CD4-positive, alpha-beta memory T cell (primary cell): Measurements from ENCODE around the gene TCF7L1. TPM values are rescaled to one million over a fixed set of nuclear protein-coding genes. Genes with fewer than 3 reads are reported as not detected.

Source experiments
- CTCF ChIA-PET: fragments of 350-600 bp; sonication (Branson Sonifier 250); formaldehyde crosslinking; loops from one replicate; lab custom pipeline; 2021; ENCODE audit warnings: inconsistent platforms; ENCODE audit not compliant: partially characterized antibody; lab: Charles Lee
- POLR2A ChIA-PET: fragments of 350-600 bp; sonication (Branson Sonifier 250); formaldehyde crosslinking; loops from one replicate; lab custom pipeline; 2021; ENCODE audit not compliant: partially characterized antibody; lab: Charles Lee
- DNase-seq, 5 donors: peaks; one replicate each; pipeline versions ENCODE4 v3.0.0 to v3.0.0-alpha.2; 2020 to 2022; ENCODE audit warnings: mixed read lengths in 1 of 5
- H3K27ac ChIP-seq: one replicate; pipeline ENCODE4 v1.7.0; 2013; ENCODE audit warnings: low read depth, low read length
- H3K27me3 ChIP-seq: 2 replicates; pipeline ENCODE4 v1.7.0; 2013; ENCODE audit warnings: mild to moderate bottlenecking, low read length, moderate library complexity; ENCODE audit not compliant: insufficient read depth
- H3K36me3 ChIP-seq: 2 replicates; pipeline ENCODE4 v1.7.0; 2013; ENCODE audit warnings: mild to moderate bottlenecking, low read length, moderate library complexity; ENCODE audit not compliant: insufficient read depth
- H3K4me1 ChIP-seq: 2 replicates; pipeline ENCODE4 v1.7.0; 2013; ENCODE audit warnings: mild to moderate bottlenecking, low read length, moderate library complexity; ENCODE audit not compliant: insufficient read depth
- H3K4me3 ChIP-seq, 2 donors: one replicate each; pipeline ENCODE4 v1.7.0; 2013; ENCODE audit warnings: low read length in 2 of 2, mild to moderate bottlenecking in 1 of 2
- H3K9me3 ChIP-seq, 2 donors: one replicate each; pipeline ENCODE4 v1.7.0; 2013; ENCODE audit warnings: low read length in 2 of 2, control low read depth in 1 of 2; ENCODE audit not compliant: control insufficient read depth in 1 of 2
- H3K27ac Mint-ChIP-seq, 7 donors: one replicate each; pipeline ENCODE4 v1.8.0; 2020 to 2021; ENCODE audit warnings: mixed read lengths in 7 of 7, mild to moderate bottlenecking in 6 of 7, inconsistent platforms in 3 of 7, moderate library complexity in 3 of 7
- H3K27me3 Mint-ChIP-seq, 2 donors: one replicate each; pipeline ENCODE4 v1.8.0; 2020 to 2021; ENCODE audit warnings: mixed read lengths in 2 of 2
- H3K36me3 Mint-ChIP-seq, 2 donors: one replicate each; pipeline ENCODE4 v1.8.0; 2020 to 2021; ENCODE audit warnings: mixed read lengths in 2 of 2, inconsistent platforms in 1 of 2, mild to moderate bottlenecking in 1 of 2
- H3K4me1 Mint-ChIP-seq, 4 donors: one replicate each; pipeline ENCODE4 v1.8.0; 2020 to 2021; ENCODE audit warnings: mixed read lengths in 4 of 4, mild to moderate bottlenecking in 1 of 4
- H3K4me3 Mint-ChIP-seq, 8 donors: one replicate each; pipeline ENCODE4 v1.8.0; 2020 to 2021; ENCODE audit warnings: mixed read lengths in 8 of 8, mild to moderate bottlenecking in 7 of 8, moderate library complexity in 6 of 8, inconsistent platforms in 3 of 8
- H3K9me3 Mint-ChIP-seq, 8 donors: one replicate each; pipeline ENCODE4 v1.8.0; 2020 to 2021; ENCODE audit warnings: mixed read lengths in 8 of 8, mild to moderate bottlenecking in 5 of 8, inconsistent platforms in 3 of 8, moderate library complexity in 1 of 8
- intact Hi-C: fragments of 100-400 bp; cut with micrococcal nuclease; formaldehyde crosslinking; loops from one replicate; pipeline ENCODE4 v1.15.1; 2023
- polyA plus RNA-seq, 2 donors: library from polyadenylated mRNA; unstranded; fragments of 300-500 nt; fragmentation: Illumina TruSeq; gene quantifications; one replicate each; pipeline ENCODE4 v1.2.3, GENCODE V29; 2021
- total RNA-seq, 2 experiments: library from RNA; stranded (reverse); gene quantifications; one replicate each; pipeline ENCODE4 v1.2.3, GENCODE V29; 2021

Gene TCF7L1
- total and polyA plus RNA-seq, 4 experiments from 2014 or later = 0.06 TPM; not detected in 3

GRCh38 chr2:85230679-85231467 is 97.7 kb downstream of the TCF7L1 start:
- Histone ChIP-seq H3K4me1 (no peaks in the 10 kb centered on the region), H3K27ac (no peak overlapping the region), H3K27me3 (no peaks in the 10 kb centered on the region), H3K9me3 (no peaks in the 10 kb centered on the region), H3K4me3 (no peak overlapping the region), H3K36me3 (no peaks in the 10 kb centered on the region)
- Mint-ChIP-seq H3K9me3 (no peaks in the 10 kb centered on the region), H3K4me1 (peaks cover 0 to 2% (median 0%) of the 10 kb centered on the region in 4 donors), H3K27me3 (peaks cover 17 to 29% of the 10 kb centered on the region in 2 donors), H3K27ac (no peak overlapping the region), H3K36me3 (no peaks in the 10 kb centered on the region), H3K4me3 (no peak overlapping the region)
- ChIA-PET POLR2A (no interaction called here), CTCF (interaction anchor here (0.8 kb wide), 1 partner anchor 14 kb away, joined by 3 read pairs; no protein-coding TSS in a partner anchor)
- DNase-seq = no peak
- intact Hi-C loops = no loop called here

- H3K27ac Mint-ChIP-seq = no peak overlapping the region
- CTCF ChIA-PET = interaction anchor here (0.8 kb wide), 1 partner anchor 13 kb away, joined by 3 read pairs; no protein-coding TSS in a partner anchor
- H3K9me3 Mint-ChIP-seq = no peaks in the 10 kb centered on the region
- Histone ChIP-seq H3K9me3 (no peaks in the 10 kb centered on the region), H3K4me3 (no peak overlapping the region), H3K27ac (no peak overlapping the region), H3K4me1 (no peaks in the 10 kb centered on the region), H3K36me3 (no peaks in the 10 kb centered on the region), H3K27me3 (no peaks in the 10 kb centered on the region)
- H3K4me1 Mint-ChIP-seq = peaks cover 0 to 2% (median 0%) of the 10 kb centered on the region in 4 donors
- no peaks in the 10 kb centered on the region for H3K36me3 Mint-ChIP-seq
- no peak overlapping the region for H3K4me3 Mint-ChIP-seq
- intact Hi-C loops = no loop called here
- POLR2A ChIA-PET = no interaction called here
- peaks cover 16 to 28% of the 10 kb centered on the region in 2 donors for H3K27me3 Mint-ChIP-seq
- no peak for DNase-seq
These were observed 98.2 kb downstream of the TCF7L1 start for GRCh38 chr2:85231468-85231805.

GRCh38 chr2:85231952-85232351 is 98.8 kb downstream of the TCF7L1 start:
- intact Hi-C loops = no loop called here
- no peaks in the 10 kb centered on the region for H3K9me3 ChIP-seq

DNA sequence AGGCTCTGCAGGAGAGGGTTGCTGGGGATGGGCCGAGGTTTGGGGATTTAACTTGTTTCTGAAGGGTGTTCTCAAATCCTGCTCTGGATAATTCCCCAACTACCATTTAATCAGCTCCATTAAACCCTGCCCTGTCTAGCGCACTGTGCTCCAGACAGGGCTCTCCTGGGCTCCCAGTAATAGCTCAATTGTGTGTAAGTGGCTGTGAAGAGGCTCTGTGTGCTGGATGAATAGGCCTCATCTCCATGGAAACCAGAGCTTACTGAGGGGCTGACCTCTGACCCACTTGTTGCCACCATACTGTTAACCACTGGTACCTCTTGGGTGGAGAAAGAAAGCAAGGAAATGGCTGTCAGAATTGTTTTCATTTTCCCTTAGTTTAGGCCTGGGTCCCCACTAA is 101.7 kb downstream of the TCF7L1 start:
- Mint-ChIP-seq H3K36me3 (no peaks in the 10 kb centered on the region), H3K4me1 (peaks cover 0 to 2% (median 0%) of the 10 kb centered on the region in 4 donors), H3K9me3 (no peaks in the 10 kb centered on the region), H3K4me3 (no peak overlapping the region), H3K27me3 (peaks cover 19 to 31% of the 10 kb centered on the region in 2 donors), H3K27ac (no peak overlapping the region)
- Histone ChIP-seq H3K4me1 (no peaks in the 10 kb centered on the region), H3K27ac (no peak overlapping the region), H3K36me3 (no peaks in the 10 kb centered on the region), H3K4me3 (no peak overlapping the region), H3K27me3 (no peaks in the 10 kb centered on the region), H3K9me3 (no peaks in the 10 kb centered on the region)
- ChIA-PET POLR2A (no interaction called here), CTCF (no interaction called here)
- no peak for DNase-seq
- intact Hi-C loops = no loop called here

More at GRCh38 chr2:85231952-85232351, 98.8 kb downstream of the TCF7L1 start:
- no peak overlapping the region for H3K4me3 ChIP-seq
- Mint-ChIP-seq H3K4me3 (no peak overlapping the region), H3K36me3 (no peaks in the 10 kb centered on the region), H3K4me1 (peaks cover 0 to 2% (median 0%) of the 10 kb centered on the region in 4 donors), H3K27me3 (peaks cover 13 to 25% of the 10 kb centered on the region in 2 donors), H3K27ac (no peak overlapping the region), H3K9me3 (no peaks in the 10 kb centered on the region)
- no peaks in the 10 kb centered on the region for H3K36me3 ChIP-seq
- H3K4me1 ChIP-seq = no peaks in the 10 kb centered on the region
- ChIA-PET CTCF (no interaction called here), POLR2A (no interaction called here)
- no peak overlapping the region for H3K27ac ChIP-seq
- no peak for DNase-seq
- H3K27me3 ChIP-seq = no peaks in the 10 kb centered on the region

DNA sequence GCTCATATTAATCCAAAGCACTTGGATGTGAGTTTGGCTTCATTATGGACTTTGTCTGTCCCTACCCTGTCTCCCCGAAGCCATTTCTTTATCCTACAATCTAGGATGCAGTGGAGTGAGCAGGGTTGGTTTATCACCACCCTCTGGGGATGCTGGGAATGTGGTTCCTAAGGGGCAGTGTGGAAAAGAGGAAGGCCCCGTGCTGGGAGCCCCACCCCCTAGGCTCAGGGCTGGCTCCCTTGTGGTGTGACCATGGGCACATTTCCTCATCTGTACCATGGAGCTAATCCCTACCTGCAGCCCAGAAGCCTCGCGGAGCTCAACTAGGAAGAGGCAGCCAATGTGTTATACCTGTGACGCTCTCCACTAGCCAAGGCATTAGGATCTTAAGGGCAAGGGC is 102.1 kb downstream of the TCF7L1 start:
- H3K27ac ChIP-seq = no peak overlapping the region
- no peak for DNase-seq
- Mint-ChIP-seq H3K27me3 (peaks cover 19 to 34% of the 10 kb centered on the region in 2 donors), H3K9me3 (no peaks in the 10 kb centered on the region), H3K4me3 (no peak overlapping the region), H3K27ac (no peak overlapping the region), H3K36me3 (no peaks in the 10 kb centered on the region), H3K4me1 (peaks cover 0 to 2% (median 0%) of the 10 kb centered on the region in 4 donors)
- intact Hi-C loops = no loop called here
- H3K36me3 ChIP-seq = no peaks in the 10 kb centered on the region
- H3K4me3 ChIP-seq = no peak overlapping the region
- ChIA-PET CTCF (no interaction called here), POLR2A (no interaction called here)
- H3K4me1 ChIP-seq = no peaks in the 10 kb centered on the region
- no peaks in the 10 kb centered on the region for H3K9me3 ChIP-seq
- H3K27me3 ChIP-seq = no peaks in the 10 kb centered on the region

DNA sequence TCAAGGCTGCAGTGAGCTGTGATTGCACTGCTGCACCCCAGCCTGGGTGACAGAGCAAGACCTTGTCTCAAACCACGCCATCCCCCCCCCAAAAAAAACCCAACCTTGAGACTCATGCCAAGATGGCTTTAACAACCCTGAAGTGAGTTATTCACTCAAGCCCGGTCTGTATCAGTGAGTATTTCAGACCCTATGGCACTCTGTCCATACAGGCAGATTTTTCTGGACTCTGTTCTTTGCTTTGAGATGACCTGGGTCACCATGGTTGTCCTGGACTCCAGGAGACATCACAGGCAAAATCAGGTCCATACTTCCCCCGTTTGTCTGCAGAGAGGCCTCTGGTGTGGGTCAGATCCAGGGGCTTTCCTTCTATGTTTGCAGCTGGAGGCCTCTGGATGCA is 102.9 kb downstream of the TCF7L1 start:
- H3K4me1 Mint-ChIP-seq = peaks cover 0 to 3% (median 2%) of the 10 kb centered on the region in 4 donors
- H3K27me3 Mint-ChIP-seq = peaks cover 19 to 33% of the 10 kb centered on the region in 2 donors
- no peak overlapping the region for H3K4me3 Mint-ChIP-seq
- Histone ChIP-seq H3K9me3 (no peaks in the 10 kb centered on the region), H3K27me3 (no peaks in the 10 kb centered on the region), H3K4me1 (no peaks in the 10 kb centered on the region), H3K36me3 (no peaks in the 10 kb centered on the region), H3K27ac (no peak overlapping the region), H3K4me3 (no peak overlapping the region)
- H3K9me3 Mint-ChIP-seq = no peaks in the 10 kb centered on the region
- no peaks in the 10 kb centered on the region for H3K36me3 Mint-ChIP-seq
- DNase-seq = no peak
- ChIA-PET CTCF (no interaction called here), POLR2A (no interaction called here)
- H3K27ac Mint-ChIP-seq = no peak overlapping the region
- intact Hi-C loops = no loop called here

DNA sequence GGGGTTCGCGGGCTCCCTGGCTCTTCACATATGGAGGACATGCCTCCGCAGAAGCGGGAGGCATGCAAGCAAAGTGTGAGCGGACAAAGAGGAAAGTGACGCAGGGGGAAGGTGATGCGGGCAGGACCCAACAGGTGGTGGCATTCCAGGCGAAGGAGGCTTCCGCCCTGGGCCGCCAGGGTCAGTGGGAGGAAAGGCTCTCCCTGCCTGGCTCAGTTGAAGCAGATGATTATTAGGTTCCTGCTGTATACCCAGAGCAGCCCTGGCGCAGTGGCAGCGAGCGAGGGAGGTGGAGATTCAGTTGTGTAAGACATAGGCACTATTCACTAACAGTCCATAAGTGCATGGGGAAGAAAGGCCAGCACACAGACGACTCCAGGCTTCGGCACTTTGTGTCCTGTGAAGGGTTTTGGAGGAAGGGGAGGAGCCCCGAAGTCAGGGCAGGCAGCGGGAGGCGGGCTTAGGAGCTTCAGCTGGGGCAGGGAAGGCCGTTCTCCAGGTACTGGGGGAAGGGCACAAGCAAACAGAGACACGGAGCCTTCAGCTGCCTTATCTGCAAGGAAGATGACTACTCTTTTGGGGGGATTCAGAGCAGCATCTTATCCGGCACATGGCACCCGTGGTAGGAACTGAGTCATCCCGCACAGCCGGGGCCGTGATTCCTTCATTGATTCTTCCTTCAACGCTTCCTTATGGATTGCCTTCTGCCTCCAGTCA is 104.8 kb downstream of the TCF7L1 start:
- no peak for DNase-seq
- Mint-ChIP-seq H3K4me1 (peaks cover 0 to 4% (median 2%) of the 10 kb centered on the region in 4 donors), H3K27me3 (peaks cover 12 to 24% of the 10 kb centered on the region in 2 donors), H3K9me3 (no peaks in the 10 kb centered on the region), H3K36me3 (no peaks in the 10 kb centered on the region), H3K27ac (no peak overlapping the region), H3K4me3 (no peak overlapping the region)
- Histone ChIP-seq H3K27ac (no peak overlapping the region), H3K4me1 (no peaks in the 10 kb centered on the region), H3K36me3 (no peaks in the 10 kb centered on the region), H3K27me3 (no peaks in the 10 kb centered on the region), H3K4me3 (no peak overlapping the region), H3K9me3 (no peaks in the 10 kb centered on the region)
- ChIA-PET CTCF (no interaction called here), POLR2A (no interaction called here)
- intact Hi-C loops = no loop called here
